ENCODE results near the gene CEP78. TPM values are rescaled to one million over a fixed set of nuclear protein-coding genes. Genes with fewer than 3 reads are reported as not detected.
A peak's percentile ranks its signal among the peaks of the same experiment; 100 is the strongest.

Gene CEP78
- total RNA-seq, 1 experiment from 2014 or later, result 57.8 TPM

DNA sequence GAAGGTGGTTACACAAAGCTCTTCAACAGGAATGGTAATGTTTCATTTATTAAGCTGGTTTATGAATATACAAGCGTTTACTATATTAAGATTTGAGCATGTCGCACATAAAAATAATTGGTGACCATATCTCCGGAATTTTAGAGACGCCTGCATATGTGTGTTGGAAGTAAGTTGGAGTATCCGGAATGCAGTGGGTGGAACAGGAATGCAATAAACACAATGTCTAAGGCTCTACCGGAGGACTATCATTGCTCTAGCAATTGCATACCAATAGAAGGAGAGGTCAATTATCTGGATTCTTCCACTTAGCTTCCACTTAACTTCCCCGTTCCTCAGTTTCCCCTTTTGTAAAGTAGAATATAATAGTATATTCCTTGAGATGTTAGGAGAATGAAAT lies 1.1 kb upstream of the CEP78 start:
- Histone ChIP-seq H4K20me1 (ENCODE audit: control insufficient read depth, insufficient read depth, insufficient read length) (no peaks in the 10 kb centered on the region), H3K9me3 (ENCODE audit: control insufficient read depth, low read depth, low read length) (no peaks in the 10 kb centered on the region), H4K91ac (ENCODE audit: insufficient read length, low read depth, low read length) (no peak overlapping the region), H4K5ac (ENCODE audit: insufficient read length, low read depth, low read length) (no peak overlapping the region), H3T11ph (ENCODE audit: low read length) (no peak overlapping the region), H3K79me1 (ENCODE audit: insufficient read depth, low read depth, low read length, poor library complexity, severe bottlenecking) (peaks cover 4% of the 10 kb centered on the region), H3K14ac (ENCODE audit: insufficient read depth, low read length) (no peak overlapping the region), H2BK5ac (ENCODE audit: insufficient read length, low read length) (no peak overlapping the region), H2AFZ (ENCODE audit: low read length) (no peak overlapping the region), H2BK20ac (ENCODE audit: low read depth, low read length, poor library complexity, severe bottlenecking) (no peak overlapping the region), H3K56ac (ENCODE audit: insufficient read length, low read depth, low read length) (no peak overlapping the region), H3K4ac (ENCODE audit: low read depth, low read length) (no peak overlapping the region), H3K79me2 (ENCODE audit: insufficient read depth, low read length) (peaks cover 3% of the 10 kb centered on the region; the same call in 1 of the 2 replicates), H3K4me2 (ENCODE audit: insufficient read depth, insufficient read length, low read length) (peak overlapping the region; percentile 90), H2AK5ac (ENCODE audit: insufficient read length, low read length) (no peak overlapping the region), H2BK12ac (ENCODE audit: insufficient read length, low read depth, low read length) (no peak overlapping the region), H3K18ac (ENCODE audit: insufficient read length, low read depth, low read length) (no peak overlapping the region), H4K8ac (replicated peaks; ENCODE audit: insufficient read length, low read depth, low read length) (no peak overlapping the region), H3K27ac (ENCODE audit: insufficient read length, low read depth, low read length) (no peak overlapping the region), H2BK120ac (ENCODE audit: low read depth, low read length, poor library complexity, severe bottlenecking) (no peak overlapping the region), H2BK15ac (ENCODE audit: low read depth, low read length) (no peak overlapping the region), H3K23me2 (ENCODE audit: insufficient read length, low read depth, low read length, poor library complexity, severe bottlenecking) (peaks cover 9% of the 10 kb centered on the region), H3K9ac (ENCODE audit: extremely low read depth, insufficient read length, low read length) (no peak overlapping the region), H3K23ac (ENCODE audit: insufficient read length, low read depth, low read length) (no peak overlapping the region), H3K4me1 (ENCODE audit: insufficient read depth, low read length) (0 out of 2 replicates have a peak, but pooled peaks cover 2% of the 10 kb centered on the region), H3K27me3 (ENCODE audit: insufficient read depth, low read length) (no peaks in the 10 kb centered on the region)
- Mint-ChIP-seq H3K9me3 (no peaks in the 10 kb centered on the region), H3K27me3 (ENCODE audit: low read depth) (no peaks in the 10 kb centered on the region; the same call in 1 of the 2 replicates), H3K4me1 (peaks cover 18 to 19% of the 10 kb centered on the region in 2 experiments), H3K4me3 (peak overlapping the region; percentile 91 to 94), H3K36me3 (ENCODE audit: insufficient read depth in 1 of 3, low read depth in 3 of 3) (peaks cover 4 to 9% (median 6%) of the 10 kb centered on the region in 3 experiments), H3K27ac (no peak overlapping the region)
- no peak for DNase-seq
- TF ChIP-seq, protein P1, sequence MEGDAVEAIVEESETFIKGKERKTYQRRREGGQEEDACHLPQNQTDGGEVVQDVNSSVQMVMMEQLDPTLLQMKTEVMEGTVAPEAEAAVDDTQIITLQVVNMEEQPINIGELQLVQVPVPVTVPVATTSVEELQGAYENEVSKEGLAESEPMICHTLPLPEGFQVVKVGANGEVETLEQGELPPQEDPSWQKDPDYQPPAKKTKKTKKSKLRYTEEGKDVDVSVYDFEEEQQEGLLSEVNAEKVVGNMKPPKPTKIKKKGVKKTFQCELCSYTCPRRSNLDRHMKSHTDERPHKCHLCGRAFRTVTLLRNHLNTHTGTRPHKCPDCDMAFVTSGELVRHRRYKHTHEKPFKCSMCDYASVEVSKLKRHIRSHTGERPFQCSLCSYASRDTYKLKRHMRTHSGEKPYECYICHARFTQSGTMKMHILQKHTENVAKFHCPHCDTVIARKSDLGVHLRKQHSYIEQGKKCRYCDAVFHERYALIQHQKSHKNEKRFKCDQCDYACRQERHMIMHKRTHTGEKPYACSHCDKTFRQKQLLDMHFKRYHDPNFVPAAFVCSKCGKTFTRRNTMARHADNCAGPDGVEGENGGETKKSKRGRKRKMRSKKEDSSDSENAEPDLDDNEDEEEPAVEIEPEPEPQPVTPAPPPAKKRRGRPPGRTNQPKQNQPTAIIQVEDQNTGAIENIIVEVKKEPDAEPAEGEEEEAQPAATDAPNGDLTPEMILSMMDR (conservative IDR thresholded peaks at IDR 0.05), result no peak
- WGBS (ENCODE audit: extremely low coverage, insufficient read length, low lambda C conversion rate), result no CpG with 5 or more reads among the region's 7 CpGs
